ENCODE measurements around the gene BCAS3.

Gene BCAS3

GRCh38 chr17:61380217-61380835, 702.7 kb downstream of the BCAS3 start:
- H3K4me1 ChIP-seq (ENCODE audit: control insufficient read depth, insufficient read depth, low read length), result no peaks in the 10 kb centered on the region
- H3K27me3 ChIP-seq (ENCODE audit: control insufficient read depth, insufficient read depth, low read length), result no peaks in the 10 kb centered on the region
- no peaks in the 10 kb centered on the region for H3K9me3 ChIP-seq (ENCODE audit: control insufficient read depth, low read length)
- H3K4me3 ChIP-seq (ENCODE audit: low read length), result no peak overlapping the region
- no peaks in the 10 kb centered on the region for H3K36me3 ChIP-seq (ENCODE audit: control insufficient read depth, insufficient read depth, low read length)
- H3K9ac ChIP-seq (ENCODE audit: low read length), result no peak overlapping the region

DNA sequence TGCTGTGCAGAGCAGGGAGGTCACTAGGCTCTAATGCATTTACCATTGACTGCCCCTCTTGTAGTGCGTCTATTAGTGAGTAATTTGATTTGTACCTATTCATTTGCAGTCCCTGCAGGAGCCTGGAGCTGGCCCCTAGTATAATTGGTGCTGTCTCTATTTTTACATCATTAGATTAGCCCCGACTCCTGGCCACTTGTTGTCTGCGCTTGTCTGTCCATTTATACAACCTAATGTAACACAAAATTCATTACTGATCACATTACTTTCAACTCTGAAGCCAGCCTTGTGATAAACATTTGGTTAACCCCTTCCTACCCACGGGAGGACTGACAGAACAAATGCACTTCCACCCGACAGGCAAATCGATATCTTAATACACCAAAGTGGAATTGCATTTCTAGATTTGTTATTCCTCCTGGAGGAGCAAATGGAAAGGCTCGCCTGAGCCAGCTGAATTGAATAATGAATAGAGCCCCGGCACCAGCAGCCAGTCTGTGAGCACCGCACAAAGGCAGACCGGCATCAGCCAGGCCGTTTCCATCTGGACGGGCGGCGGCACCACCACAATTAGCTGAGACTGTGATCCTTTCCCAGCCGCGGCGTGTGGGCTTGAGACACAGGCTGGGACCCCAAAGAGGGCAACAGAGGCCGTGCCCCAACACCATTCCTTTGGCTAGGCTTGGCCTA, 703.3 kb downstream of the BCAS3 start:
- no peaks in the 10 kb centered on the region for H3K27me3 ChIP-seq (ENCODE audit: control insufficient read depth, insufficient read depth, low read length)

DNA sequence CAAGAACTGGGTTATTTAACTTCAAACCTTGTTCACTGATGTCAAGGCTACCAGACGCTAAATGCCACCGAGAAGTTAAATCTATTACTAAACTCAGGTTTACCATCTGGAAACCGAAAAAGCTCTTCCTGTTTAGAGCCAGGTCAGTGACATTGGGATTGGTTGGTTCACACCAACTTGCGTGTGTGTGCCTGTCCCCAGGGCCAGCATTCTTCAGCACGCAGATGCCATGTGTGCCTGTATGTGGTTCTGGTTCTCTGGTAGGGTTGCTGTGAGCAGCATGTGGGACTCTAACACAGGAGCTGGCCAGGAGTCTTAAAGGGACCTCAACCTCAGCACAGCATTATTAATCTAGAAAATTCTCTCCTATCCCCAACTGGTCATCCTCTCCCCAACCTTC, 703.9 kb downstream of the BCAS3 start:
- Histone ChIP-seq H3K9ac (ENCODE audit: low read length) (no peak overlapping the region), H3K4me1 (ENCODE audit: control insufficient read depth, insufficient read depth, low read length) (no peaks in the 10 kb centered on the region), H3K36me3 (ENCODE audit: control insufficient read depth, insufficient read depth, low read length) (no peaks in the 10 kb centered on the region), H3K9me3 (ENCODE audit: control insufficient read depth, low read length) (no peaks in the 10 kb centered on the region), H3K27me3 (ENCODE audit: control insufficient read depth, insufficient read depth, low read length) (no peaks in the 10 kb centered on the region), H3K4me3 (ENCODE audit: low read length) (no peak overlapping the region)

More for the DNA sequence above, 703.3 kb downstream of the BCAS3 start:
- Histone ChIP-seq H3K36me3 (ENCODE audit: control insufficient read depth, insufficient read depth, low read length) (no peaks in the 10 kb centered on the region), H3K4me3 (ENCODE audit: low read length) (no peak overlapping the region), H3K9ac (ENCODE audit: low read length) (no peak overlapping the region), H3K9me3 (ENCODE audit: control insufficient read depth, low read length) (no peaks in the 10 kb centered on the region), H3K4me1 (ENCODE audit: control insufficient read depth, insufficient read depth, low read length) (no peaks in the 10 kb centered on the region)

GRCh38 chr17:61382796-61383688, 705.4 kb downstream of the BCAS3 start:
- Histone ChIP-seq H3K27me3 (ENCODE audit: control insufficient read depth, insufficient read depth, low read length) (no peaks in the 10 kb centered on the region), H3K4me3 (ENCODE audit: low read length) (no peak overlapping the region), H3K4me1 (ENCODE audit: control insufficient read depth, insufficient read depth, low read length) (no peaks in the 10 kb centered on the region), H3K9ac (ENCODE audit: low read length) (no peak overlapping the region), H3K9me3 (ENCODE audit: control insufficient read depth, low read length) (no peaks in the 10 kb centered on the region), H3K36me3 (ENCODE audit: control insufficient read depth, insufficient read depth, low read length) (no peaks in the 10 kb centered on the region)

DNA sequence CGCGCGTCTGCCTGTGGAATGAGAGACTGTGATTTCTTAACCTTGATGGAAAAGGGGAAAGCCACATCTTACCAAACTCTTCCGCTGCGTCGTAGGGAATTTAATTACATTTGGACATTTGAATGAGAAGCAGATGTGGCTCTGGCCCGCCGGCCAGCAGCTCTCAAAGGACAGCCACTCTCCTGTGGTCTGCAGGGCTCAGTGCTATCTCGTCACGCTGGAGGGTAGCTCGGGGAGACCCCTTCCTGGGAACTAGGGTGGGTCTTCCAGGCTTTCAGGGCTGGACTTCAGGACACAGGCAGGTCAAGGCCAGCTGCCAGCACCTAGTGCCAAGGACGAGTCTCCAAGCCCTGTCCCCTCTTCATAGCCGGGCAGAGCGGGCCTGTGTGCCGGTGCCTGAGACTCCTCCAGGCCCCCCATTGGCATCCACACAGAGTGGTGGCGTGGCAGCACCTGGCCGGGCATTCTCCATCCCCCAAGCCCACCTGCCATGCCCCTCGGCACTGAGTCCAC, 706.1 kb downstream of the BCAS3 start:
- H3K9me3 ChIP-seq (ENCODE audit: control insufficient read depth, low read length), result no peaks in the 10 kb centered on the region

GRCh38 chr17:61384354-61384691, 706.7 kb downstream of the BCAS3 start:
- Histone ChIP-seq H3K4me3 (ENCODE audit: low read length) (no peak overlapping the region), H3K9me3 (ENCODE audit: control insufficient read depth, low read length) (no peaks in the 10 kb centered on the region), H3K27me3 (ENCODE audit: control insufficient read depth, insufficient read depth, low read length) (peaks cover 3% of the 10 kb centered on the region), H3K4me1 (ENCODE audit: control insufficient read depth, insufficient read depth, low read length) (no peaks in the 10 kb centered on the region), H3K9ac (ENCODE audit: low read length) (no peak overlapping the region), H3K36me3 (ENCODE audit: control insufficient read depth, insufficient read depth, low read length) (no peaks in the 10 kb centered on the region)

More for the DNA sequence above, 706.1 kb downstream of the BCAS3 start:
- no peaks in the 10 kb centered on the region for H3K36me3 ChIP-seq (ENCODE audit: control insufficient read depth, insufficient read depth, low read length)
- no peak overlapping the region for H3K9ac ChIP-seq (ENCODE audit: low read length)
- H3K4me1 ChIP-seq (ENCODE audit: control insufficient read depth, insufficient read depth, low read length), result no peaks in the 10 kb centered on the region
- H3K27me3 ChIP-seq (ENCODE audit: control insufficient read depth, insufficient read depth, low read length), result no peaks in the 10 kb centered on the region
- H3K4me3 ChIP-seq (ENCODE audit: low read length), result no peak overlapping the region

GRCh38 chr17:61384692-61385576, 707.3 kb downstream of the BCAS3 start:
- Histone ChIP-seq H3K4me3 (ENCODE audit: low read length) (no peak overlapping the region), H3K4me1 (ENCODE audit: control insufficient read depth, insufficient read depth, low read length) (peaks cover 6% of the 10 kb centered on the region), H3K27me3 (ENCODE audit: control insufficient read depth, insufficient read depth, low read length) (peaks cover 9% of the 10 kb centered on the region), H3K9me3 (ENCODE audit: control insufficient read depth, low read length) (no peaks in the 10 kb centered on the region), H3K9ac (ENCODE audit: low read length) (no peak overlapping the region), H3K36me3 (ENCODE audit: control insufficient read depth, insufficient read depth, low read length) (no peaks in the 10 kb centered on the region)

GRCh38 chr17:61385577-61386236, 708.1 kb downstream of the BCAS3 start:
- no peaks in the 10 kb centered on the region for H3K36me3 ChIP-seq (ENCODE audit: control insufficient read depth, insufficient read depth, low read length)
- peaks cover 9% of the 10 kb centered on the region for H3K4me1 ChIP-seq (ENCODE audit: control insufficient read depth, insufficient read depth, low read length)
- no peak overlapping the region for H3K9ac ChIP-seq (ENCODE audit: low read length)
- no peak overlapping the region for H3K4me3 ChIP-seq (ENCODE audit: low read length)
- H3K9me3 ChIP-seq (ENCODE audit: control insufficient read depth, low read length), result no peaks in the 10 kb centered on the region
- peaks cover 17% of the 10 kb centered on the region for H3K27me3 ChIP-seq (ENCODE audit: control insufficient read depth, insufficient read depth, low read length)

- Histone ChIP-seq H3K9me3 (ENCODE audit: control insufficient read depth, low read length) (no peaks in the 10 kb centered on the region), H3K9ac (ENCODE audit: low read length) (no peak overlapping the region), H3K36me3 (ENCODE audit: control insufficient read depth, insufficient read depth, low read length) (no peaks in the 10 kb centered on the region), H3K27me3 (ENCODE audit: control insufficient read depth, insufficient read depth, low read length) (peaks cover 18% of the 10 kb centered on the region), H3K4me1 (ENCODE audit: control insufficient read depth, insufficient read depth, low read length) (peaks cover 9% of the 10 kb centered on the region), H3K4me3 (ENCODE audit: low read length) (no peak overlapping the region)
These were observed 708.6 kb downstream of the BCAS3 start for GRCh38 chr17:61386251-61386650.

GRCh38 chr17:61387011-61387410, 709.4 kb downstream of the BCAS3 start:
- peaks cover 18% of the 10 kb centered on the region for H3K27me3 ChIP-seq (ENCODE audit: control insufficient read depth, insufficient read depth, low read length)
- no peak overlapping the region for H3K9ac ChIP-seq (ENCODE audit: low read length)
- H3K9me3 ChIP-seq (ENCODE audit: control insufficient read depth, low read length), result no peaks in the 10 kb centered on the region
- no peaks in the 10 kb centered on the region for H3K36me3 ChIP-seq (ENCODE audit: control insufficient read depth, insufficient read depth, low read length)
- H3K4me1 ChIP-seq (ENCODE audit: control insufficient read depth, insufficient read depth, low read length), result peaks cover 9% of the 10 kb centered on the region
- no peak overlapping the region for H3K4me3 ChIP-seq (ENCODE audit: low read length)
